Fibroblast of peridontal ligament (primary cell): Measurements from ENCODE around the gene ZNF385A.

ENCODE experiments used
- DNase-seq: peaks from one replicate; pipeline ENCODE4 v3.0.0-alpha.2; 2010; ENCODE audit errors: extremely low read depth

The ZNF385A gene

DNA sequence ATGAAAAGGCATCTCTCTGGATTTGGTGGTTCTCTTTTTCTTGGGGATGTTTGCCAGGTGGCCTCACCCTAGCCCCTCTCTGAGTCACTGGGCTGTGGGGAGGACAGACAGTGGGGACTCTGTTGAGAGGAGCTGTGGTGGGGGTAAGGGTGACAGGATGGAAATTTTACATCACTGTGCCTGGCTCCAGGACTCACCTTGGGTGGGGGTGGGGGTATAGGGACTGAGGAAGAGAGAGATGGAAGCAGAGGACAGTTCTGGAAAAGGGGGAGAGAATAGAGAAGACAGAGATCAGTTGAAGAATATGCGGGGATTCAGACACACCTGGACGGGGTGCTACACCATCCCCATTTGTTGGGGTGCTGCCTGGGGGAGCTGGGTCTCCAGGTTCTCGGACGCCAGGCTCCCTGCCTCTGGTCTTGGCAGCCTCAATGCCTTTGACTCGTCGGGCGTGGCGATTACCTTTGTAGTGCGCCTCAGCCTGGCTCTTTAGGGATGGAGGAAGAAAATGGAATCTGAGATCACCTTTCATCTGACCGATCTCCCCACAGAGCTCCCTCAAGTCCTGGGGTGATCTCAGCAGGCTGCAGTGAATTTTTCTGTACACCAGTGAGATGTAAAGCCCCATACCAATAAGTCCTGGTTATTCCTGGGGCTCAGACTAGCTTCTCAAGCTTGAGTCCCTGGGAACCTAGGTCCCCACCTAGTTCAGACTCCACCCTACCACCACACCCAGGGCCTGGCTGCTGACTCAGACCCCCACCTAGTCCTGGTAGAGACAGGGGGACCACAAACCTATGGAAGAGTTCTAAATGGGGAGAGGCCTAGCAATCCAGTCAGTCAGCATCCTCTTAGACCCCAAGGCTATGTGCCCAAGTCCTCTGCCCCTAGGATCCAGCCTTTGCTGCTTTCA is 10.6 kb downstream of the ZNF385A start:
- no peak for DNase-seq

DNA sequence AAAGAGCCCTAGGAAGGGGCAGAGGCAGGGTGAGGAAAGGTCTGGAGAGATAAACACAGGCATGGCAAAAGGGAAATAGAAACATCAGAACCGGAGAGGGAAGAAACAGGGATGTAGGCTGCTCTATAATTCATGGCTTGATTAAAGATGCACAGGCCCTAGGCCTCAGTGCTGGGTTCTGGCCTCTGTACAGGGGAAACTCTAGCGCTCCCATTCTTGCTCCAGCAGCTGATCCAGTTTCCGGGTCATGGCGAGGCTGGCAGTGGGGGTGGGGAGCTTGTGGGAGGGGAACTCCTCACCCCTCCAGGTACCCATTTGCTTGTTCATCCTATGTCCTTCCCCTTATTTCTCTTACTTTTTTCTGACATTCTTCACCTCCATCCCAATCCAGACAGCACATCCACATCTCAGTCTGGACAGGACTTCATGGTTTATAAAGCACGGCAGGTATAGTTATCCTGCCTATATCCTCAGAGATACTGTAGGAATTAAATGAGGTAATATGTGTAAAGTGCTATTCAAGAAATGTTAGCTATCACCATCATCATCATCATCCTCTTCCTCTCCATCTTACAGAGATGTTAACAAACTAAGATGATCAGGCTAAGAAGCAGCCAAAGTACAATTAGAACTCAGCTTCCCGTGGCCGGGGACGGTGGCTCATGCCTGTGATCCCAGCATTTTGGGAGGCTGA is 12.3 kb downstream of the ZNF385A start:
- DNase-seq = no peak

DNA sequence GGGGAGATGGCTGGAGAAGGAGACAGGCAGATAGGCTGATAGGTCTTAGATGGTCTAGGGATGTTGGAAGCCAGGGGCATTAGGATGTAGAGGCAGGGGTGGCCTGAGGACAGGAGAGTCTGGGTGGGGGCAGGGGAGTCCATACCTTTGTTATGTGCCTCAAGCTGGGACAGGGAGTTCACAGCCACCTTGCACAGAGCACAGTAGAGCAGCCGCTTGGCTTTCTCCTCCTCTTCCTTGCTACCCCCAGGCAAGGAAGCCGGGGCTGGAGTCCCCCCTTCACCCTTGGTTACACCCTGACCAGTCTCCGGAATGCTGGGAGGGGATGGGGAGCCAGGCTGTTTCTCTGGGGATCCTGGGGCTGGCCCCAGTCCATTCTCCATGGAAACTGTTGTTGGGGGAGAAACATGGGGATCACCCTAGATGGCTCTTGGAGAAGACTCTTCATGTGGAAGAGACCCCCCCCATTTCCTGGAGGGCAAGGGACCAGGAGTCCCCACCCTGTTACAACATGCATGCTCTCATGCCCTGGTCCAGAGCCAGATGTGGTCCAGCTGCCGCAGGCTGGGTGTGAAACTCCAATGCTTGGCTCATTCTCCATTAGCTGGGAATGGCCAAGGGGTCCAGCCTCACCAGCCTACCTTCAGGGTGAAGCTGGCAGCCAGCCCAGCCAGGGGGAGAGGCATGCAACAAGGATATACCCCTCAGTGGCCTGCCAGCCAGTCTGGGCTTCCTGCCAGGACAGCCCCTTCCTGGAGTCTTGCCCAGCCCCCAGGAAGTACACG is 13.0 kb downstream of the ZNF385A start:
- peak; percentile 31 for DNase-seq

DNA sequence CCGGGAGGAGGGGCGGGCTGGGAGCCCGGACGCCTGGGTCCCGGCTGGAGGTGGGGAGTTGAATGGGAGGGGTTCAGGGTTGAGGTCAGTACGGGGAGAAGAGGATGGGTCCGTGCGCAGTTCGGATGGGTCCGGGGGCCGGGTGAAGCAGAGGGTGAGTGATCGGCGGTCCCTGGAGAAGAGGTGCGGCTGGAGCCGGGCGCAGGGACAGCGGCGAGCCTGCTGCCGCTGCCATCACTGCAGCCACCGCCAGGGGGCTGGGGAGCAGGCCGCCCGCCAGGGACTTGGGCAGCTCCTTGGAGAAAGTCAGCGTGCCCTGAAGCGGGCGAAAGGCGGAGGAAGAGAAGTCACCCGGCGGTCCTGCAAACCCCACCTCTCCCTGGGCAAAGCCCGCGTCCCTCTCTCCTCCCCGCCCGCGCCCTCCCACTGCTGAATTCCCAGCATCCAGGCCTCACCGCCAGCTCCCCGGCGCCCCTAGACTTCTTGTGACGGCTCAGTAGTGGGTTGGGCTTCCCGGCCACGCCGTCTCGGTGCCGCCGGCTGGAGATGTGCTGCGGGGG is 14.3 kb downstream of the ZNF385A start:
- peak; percentile 76 for DNase-seq

DNA sequence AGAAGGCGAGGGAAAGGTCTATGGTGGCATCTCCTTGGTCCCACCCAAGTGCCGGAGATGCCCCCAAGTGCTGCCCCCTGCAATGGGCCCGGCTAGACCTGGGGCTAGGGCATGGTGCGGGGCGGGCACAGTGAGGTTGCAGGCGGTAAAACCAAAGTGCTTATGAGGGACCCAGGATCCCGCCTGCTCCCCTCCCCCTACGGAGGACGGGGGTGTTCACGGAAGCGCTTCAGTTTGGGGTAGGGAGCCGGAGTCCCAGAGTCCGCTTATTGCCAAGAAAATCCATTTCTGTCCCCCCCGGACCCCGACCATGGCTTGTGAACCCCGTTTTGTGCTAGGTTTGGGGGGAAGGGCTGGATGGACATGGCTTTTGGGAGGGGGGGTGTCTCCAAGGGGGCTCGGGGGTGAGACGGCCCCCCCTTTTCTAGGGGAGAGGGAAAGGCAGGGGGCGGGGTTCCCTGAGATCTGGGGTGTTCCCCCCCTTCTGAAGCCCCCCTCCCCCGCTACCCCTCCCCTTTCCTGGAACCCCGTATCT is 14.9 kb downstream of the ZNF385A start:
- no peak for DNase-seq

DNA sequence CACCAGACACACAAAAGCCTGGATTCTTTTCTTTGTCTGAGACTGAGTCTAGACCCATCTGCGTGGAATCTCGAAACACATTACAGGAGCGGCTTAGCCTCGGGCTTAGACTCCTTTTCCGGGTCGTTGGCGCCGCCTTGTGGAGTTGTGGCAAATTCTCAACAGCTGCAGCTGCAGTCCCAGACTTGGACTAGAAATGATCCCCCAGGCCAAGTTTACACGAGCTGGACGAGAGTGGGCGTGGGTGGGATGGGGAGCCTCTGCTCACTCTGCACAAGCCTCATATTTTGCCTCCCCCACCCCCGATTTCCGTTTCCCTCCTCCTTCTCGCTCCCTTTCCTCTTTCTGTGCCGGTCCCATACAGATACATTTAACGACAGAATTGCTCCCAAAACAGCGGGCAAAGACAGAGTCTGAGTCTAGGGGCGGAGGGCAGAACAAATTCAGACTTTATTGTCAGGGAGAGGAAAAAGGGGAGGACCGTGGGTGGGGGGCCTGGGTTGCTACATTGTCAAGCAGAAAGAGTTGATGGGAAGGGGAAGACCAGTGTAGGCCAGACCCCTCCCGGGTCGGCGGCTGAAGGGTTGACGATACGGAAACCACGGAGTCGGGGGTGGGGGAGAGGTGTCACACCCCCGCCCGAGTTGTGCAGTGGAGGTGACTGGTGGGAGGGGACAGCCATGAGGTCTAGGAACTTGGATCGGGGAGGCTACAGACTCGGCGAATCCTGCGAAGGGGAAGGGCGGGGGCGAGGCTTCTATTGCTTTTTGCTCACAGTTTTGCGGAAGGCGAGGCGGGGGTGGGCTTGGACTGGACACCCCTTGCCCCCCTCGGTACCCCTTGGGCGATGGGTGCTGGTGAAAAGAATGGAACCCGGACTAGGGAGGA is 15.6 kb downstream of the ZNF385A start:
- DNase-seq = peak; percentile 92

DNA sequence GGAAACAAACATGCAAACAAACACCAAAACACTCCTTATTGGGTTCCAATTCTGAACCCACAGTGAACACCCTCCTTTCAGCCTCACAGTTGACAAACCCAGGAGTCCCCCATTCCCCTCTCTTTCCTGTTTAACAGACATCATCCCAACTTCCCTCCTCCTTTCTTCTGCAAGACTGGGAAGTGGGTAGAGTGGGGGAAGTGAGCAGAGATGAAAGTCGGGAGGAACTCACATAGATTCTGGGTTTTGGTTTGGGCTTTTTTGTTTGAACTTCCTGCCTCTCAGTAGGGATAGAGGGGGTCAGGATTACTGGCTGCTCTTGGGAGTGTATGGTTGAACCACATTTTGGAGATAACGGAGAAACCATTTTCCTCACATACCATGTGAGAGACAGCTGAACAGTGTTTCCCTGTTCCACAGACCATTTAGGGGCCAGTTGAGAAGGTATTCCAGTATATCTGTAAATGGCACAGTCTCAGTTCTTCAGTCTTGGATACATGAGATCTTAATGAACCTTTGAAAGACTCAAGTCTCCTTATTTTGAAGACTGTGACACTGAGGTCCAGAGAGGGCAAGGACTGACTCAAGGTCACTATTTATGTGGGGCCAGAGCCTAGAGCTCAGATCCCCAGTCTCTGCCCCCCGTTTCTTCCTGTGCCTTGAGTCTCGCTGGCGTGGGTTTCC is 16.4 kb downstream of the ZNF385A start:
- DNase-seq = no peak

DNA sequence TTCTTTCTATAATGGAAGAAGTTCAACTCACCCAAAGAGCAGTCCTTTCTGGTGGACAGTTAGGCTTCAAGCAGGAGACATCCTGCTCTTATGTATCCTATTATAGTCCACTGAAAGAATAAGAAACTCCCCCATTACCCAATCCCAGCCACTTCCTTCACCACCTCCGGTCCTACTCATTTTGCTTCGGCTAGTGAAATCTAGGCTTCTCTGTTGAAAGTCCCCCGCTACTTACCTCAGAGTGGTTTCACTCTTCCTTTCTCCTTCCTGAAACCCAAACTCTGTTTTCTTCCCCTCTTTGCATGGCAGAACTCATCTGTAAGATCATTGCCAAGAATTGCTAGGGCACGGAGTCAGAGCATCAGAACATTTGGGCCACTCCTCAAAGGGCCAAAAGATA is 20.1 kb downstream of the ZNF385A start, which contains the start of gene GPR84:
Gene GPR84 (minus strand): TSS at position 74 of the 400 bp plus-strand sequence. CDS start 635 bp downstream, outside the sequence.
- DNase-seq = no peak

DNA sequence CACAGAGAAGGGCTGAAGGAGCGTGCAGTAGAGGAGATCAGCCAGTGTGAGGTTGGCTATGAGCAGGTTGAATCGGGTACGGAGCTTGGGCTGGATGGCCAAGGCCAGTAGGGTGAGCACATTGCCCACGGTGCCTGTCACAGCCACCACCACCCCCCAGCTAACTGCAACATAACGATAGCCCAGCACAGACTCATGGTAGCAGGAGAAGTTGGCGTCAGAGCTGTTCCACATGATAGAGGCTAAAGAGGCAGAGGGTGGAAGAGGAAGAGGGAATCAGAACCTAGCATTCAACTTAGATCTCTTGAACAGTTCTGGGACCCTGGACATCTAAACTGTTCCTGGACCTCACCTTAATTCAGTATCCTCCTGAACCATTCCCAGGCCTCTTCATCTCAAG is 20.9 kb downstream of the ZNF385A start:
- DNase-seq = no peak

DNA sequence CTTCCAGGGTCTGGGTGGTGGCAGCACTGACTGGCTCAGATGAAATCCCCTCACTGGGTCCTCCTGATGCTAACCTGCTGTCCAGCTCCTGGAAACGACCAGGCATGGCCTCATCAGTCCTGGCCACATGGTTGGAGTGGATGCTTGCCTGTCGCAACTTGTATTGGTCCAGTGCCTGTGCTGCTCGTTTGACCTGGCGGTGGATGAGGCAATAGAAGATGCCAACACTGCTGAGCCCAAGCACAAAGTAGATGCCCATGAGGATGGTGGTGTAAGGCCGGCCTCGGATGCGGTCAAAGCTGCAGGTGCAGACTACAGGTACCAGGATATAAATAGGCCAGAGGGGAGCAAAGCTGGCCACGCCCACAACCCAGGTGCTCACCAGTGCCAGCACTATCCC is 21.5 kb downstream of the ZNF385A start:
- no peak for DNase-seq

DNA sequence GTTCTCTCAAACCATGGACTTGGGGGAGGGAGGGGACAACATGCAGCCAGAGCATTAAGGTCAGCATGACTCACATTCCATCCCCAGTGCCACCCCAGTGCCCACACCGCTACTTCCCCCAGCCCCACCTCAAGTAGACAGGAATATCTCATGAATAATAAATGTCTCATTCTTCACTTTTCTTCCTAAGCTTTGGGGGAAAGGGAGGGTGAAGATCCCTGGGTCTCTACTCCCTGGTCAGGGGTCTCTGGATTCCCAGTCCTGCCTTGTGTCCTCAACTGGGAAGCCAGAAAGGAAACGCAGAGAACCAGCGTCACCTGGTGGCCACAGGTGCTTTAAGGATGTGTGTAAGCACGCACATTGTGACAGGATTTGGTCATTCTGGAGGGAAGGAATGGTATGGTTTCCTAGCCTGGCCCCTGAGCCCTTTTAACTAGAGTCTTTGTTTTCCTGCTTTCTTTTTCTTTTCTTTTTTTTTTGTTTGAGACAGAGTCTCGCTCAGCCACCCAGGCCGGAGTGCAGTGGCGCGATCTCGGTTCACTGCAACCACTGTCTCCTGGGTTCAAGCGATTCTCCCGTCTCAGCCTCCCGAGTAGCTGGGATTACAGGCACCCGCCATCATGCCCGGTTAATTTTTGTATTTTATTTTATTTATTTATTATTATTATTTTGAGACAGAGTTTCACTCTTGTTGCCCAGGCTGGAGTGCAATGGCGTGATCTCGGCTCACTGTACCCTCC is 23.6 kb downstream of the ZNF385A start:
- peak; percentile 80 for DNase-seq

DNA sequence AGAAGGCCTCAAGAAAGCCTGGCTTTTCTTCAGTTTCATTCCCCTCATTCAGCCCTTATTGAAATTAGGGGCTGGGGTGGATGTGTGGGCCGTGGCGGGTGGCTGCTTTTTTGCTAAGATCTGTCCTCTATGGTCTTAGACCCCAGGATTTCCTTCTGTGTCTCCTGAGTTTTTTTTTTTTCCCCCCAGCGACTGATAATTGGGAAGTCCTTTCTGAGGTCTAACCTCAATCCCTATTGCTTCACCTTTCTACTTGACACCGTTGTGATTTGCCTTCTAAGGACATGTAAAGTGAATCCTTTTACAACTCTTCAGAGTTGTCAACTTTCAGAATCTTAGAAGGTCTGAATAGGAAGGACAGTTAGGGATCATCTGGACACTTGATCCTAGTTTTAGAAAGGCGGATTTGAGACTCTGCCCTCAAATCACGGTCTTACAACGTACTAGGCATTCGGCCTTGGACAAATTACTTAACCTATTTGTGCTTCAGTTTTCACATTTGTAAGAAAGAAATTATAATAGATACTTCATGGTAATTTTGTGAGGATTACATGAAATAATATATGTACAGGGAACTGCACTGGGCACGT is 24.7 kb downstream of the ZNF385A start:
- DNase-seq = no peak

DNA sequence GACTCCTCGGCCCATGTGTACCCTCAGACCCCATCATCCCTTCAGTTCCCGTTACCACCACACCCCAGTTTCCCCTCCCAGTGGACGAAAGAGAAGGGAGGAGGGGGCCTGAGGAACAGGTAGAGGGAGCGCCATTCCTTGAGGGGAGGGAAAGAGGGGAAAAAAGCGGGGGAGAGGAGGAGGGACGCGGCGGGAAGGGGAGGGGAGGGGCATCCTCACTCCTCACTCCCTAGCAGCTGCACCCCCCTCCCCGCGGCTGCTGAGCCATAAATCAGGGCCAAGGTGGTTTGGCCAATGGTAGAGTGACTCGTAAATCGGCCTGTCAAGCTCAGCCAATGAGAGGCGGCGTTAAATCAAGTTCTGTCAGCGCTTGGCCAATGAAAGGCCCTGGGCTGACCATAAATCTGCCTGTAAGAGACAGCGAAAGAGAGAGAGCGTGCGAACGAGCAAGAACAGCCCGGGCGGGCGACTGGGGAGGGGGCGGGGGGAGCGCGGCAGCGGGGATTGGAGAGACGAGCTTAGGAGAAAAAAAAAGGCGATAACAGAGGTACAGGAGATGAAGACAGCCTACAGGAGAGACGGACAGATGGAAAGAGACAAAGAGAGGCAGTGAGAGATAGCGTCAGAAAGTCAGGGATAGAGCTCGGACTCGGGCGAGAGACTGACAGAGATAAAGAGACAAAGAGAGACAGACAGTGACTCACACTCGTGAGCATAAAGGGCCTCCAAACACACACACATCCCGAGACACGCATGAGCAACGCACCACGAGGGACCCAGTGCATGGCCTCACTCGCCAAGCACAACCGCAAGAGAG is 25.4 kb downstream of the ZNF385A start:
- peak; percentile 100 for DNase-seq

DNA sequence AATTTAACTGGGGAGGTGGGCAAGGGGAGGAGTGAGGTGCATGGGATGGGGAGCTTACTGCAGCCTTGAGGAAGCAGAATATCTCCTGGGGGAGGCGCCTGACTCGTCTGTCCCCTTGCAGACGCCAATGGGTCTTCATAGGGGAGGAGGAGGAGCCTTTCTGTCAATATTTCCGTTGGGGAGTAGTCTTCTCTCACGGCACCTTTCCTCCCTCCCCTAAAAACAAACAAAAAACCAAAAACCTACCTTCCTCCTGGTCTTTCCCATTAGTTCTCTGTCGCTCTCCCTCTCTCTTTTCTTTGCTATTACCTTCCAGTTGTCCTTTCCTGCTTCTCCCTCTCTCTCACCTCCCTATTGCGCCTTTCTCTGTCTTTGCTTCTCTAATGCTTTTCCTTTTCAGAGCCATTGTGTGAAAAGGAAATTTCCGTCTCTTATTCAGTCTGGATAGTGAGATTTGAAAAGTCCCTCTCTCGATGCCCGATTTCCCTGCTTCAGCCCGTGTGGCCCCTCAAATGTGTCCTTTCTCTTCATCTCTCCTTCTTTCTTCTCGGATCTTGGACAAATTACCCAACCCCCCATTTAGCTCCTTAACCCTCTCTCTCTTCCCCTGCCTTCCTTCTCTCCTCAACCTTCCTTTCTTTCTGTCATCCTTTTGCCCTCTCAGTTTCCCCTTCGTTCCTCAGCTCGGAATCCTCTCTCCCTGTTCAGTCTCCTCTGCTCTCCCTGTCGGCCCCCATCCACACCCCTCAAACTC is 26.2 kb downstream of the ZNF385A start:
- DNase-seq = peak; percentile 25

DNA sequence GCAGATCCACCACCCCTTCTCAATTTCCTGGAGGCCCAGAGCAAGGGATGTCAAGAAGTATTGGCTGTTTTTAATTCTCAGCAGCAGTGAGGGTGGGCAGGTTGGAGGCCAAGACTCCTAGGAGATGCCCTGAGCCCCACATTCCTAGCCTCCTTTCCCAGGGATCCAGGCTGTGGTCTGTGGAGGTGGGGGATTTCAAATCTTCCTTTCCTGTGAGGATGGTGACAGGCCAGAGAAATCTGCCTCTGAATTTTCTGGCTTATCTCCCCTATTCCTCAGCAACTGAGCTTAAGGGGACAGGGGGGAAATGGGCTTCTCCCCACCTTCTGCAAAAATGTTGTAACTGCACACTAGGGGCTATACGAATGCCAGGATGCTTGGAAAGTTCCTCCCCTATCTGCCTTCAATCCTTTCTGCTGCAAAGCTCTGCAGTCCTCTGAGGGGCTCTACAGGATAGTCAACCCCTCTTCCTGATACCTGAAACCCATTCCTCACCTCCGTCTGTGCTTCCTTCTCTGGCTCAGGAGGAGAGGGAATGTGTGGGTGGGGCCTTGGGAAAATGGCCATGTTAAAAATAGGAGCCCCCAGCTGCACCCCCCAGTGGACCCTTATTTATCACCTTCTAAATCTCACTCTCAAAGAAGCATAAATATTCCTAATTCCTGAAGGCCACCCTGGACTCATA is 26.9 kb downstream of the ZNF385A start:
- no peak for DNase-seq

DNA sequence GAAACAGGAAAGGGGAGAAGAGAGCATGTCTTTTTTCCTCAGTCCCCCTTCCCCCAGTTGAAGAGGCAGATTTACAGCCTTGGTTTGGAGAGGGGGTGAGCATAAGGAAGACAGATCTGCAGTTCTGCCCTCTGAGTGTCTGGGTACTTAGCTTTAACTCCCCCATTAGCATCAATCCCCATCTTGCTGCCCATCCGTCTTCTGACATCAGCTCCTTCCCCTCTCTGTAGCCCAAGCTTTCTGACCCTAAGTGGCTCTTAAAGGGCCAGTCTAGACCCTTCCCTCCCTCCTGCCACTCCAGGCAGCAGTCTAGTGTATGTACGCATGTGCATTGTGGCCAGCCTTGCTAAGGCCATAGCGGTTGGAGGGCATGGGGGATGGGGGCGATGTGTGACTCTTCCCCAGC is 27.6 kb downstream of the ZNF385A start:
- DNase-seq = no peak

DNA sequence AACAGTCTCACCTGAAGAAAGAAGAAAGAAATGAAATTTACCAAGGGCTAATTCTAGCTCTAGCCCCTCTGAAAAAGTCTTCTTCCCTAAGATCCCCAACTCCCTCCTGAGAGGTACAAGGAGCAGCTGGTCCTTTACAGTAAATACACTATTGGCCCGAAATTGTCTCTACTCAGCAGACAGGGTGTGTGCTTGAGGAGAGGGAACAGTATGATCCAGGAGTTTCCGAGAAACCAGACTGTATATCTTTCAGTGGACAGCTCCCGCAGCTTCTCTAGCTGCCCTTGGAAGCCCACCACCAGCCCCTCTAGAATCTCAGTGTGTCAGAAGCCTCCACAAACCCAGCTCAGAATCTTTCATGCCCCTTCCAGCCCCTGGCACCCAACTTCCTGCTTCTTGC is 28.3 kb downstream of the ZNF385A start:
- no peak for DNase-seq
